HUES48 (cell line): Measurements from ENCODE around the gene MYG1.

ENCODE experiments used
- H3K27ac ChIP-seq: one replicate; pipeline ENCODE4 v1.7.0; 2013; ENCODE audit warnings: low read depth, low read length, inconsistent platforms
- H3K27me3 ChIP-seq: 2 replicates; pipeline ENCODE4 v1.6.1; 2013; ENCODE audit warnings: mild to moderate bottlenecking, low read length; ENCODE audit not compliant: control insufficient read depth, insufficient read depth
- H3K36me3 ChIP-seq: 2 replicates; pipeline ENCODE4 v1.6.1; 2013; ENCODE audit warnings: low read length; ENCODE audit not compliant: control insufficient read depth, insufficient read depth
- H3K4me1 ChIP-seq: 2 replicates; pipeline ENCODE4 v1.6.1; 2013; ENCODE audit warnings: mild to moderate bottlenecking, low read length; ENCODE audit not compliant: control insufficient read depth, insufficient read depth
- H3K4me3 ChIP-seq: 2 replicates; pipeline ENCODE4 v1.5.1; 2013; ENCODE audit warnings: mild to moderate bottlenecking, low read depth, low read length
- H3K9ac ChIP-seq: 2 replicates; pipeline ENCODE4 v1.6.1; 2013; ENCODE audit warnings: mild to moderate bottlenecking, low read depth, low read length, moderate library complexity
- H3K9me3 ChIP-seq: 2 replicates; pipeline ENCODE4 v1.6.1; 2013; ENCODE audit warnings: low read length; ENCODE audit not compliant: control insufficient read depth, insufficient read depth

MYG1 gene

DNA sequence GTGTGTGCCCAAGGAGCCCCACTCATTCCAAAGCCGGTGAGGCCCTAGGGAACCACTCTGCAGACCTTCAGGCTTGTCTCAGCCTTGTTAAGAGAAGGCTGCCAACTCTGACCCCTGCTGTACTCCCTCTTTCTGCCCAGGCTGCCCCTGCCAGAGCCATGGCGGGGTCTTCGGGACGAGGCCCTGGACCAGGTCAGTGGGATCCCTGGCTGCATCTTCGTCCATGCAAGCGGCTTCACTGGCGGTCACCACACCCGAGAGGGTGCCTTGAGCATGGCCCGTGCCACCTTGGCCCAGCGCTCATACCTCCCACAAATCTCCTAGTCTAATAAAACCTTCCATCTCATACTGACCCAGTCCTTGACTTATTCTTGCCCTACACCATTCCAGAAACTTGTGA, 7.3 kb downstream of the MYG1 start:
- Histone ChIP-seq H3K27me3 (no peaks in the 10 kb centered on the region), H3K9me3 (no peaks in the 10 kb centered on the region), H3K9ac (no peak overlapping the region), H3K4me1 (no peaks in the 10 kb centered on the region), H3K36me3 (peaks cover 71% of the 10 kb centered on the region), H3K27ac (no peak overlapping the region), H3K4me3 (no peak overlapping the region)

DNA sequence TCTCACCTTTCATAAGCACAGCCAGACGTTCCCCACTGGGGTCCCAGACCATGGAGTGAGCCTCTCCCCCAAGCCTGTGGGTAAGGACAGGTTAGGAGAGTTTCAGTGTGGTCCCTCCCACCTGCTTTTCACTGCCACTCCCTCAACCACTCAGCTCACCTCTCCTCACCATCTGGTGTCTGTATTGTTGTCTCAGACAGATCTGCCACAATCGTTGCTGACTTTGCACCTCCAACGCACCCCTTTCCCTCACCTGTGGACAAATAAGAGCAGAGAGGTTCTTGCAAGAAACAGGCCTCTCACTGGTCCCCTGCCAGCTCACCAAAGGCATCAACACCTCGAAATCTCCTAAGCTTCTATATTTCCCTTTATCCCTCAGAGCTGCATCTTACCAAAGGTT, 8.8 kb downstream of the MYG1 start:
- Histone ChIP-seq H3K9ac (no peak overlapping the region), H3K27me3 (no peaks in the 10 kb centered on the region), H3K4me1 (no peaks in the 10 kb centered on the region), H3K4me3 (no peak overlapping the region), H3K27ac (no peak overlapping the region), H3K9me3 (no peaks in the 10 kb centered on the region), H3K36me3 (peaks cover 56% of the 10 kb centered on the region)

DNA sequence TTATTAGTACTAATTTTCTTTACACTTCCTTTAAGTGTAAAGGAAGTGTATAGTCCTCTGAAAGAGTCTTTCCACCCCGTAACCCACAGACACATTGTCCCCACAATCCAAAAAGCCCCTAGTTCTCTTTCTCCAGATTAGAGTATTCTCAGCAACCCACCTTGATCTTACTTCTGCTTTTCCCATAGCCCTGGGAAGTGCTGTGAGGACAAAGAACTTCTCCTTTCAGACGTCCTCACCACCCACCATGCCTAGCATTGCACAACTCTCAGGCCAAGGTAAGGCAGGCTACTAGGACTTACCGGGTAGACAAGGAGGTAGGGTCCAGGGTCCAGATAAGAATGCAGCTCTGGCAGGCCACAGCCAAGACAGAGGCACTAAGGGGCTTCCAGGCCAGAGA, 14.5 kb downstream of the MYG1 start:
- Histone ChIP-seq H3K9ac (no peak overlapping the region), H3K27me3 (no peaks in the 10 kb centered on the region), H3K27ac (no peak overlapping the region), H3K36me3 (peaks cover 50% of the 10 kb centered on the region), H3K4me1 (no peaks in the 10 kb centered on the region), H3K4me3 (no peak overlapping the region), H3K9me3 (no peaks in the 10 kb centered on the region)

DNA sequence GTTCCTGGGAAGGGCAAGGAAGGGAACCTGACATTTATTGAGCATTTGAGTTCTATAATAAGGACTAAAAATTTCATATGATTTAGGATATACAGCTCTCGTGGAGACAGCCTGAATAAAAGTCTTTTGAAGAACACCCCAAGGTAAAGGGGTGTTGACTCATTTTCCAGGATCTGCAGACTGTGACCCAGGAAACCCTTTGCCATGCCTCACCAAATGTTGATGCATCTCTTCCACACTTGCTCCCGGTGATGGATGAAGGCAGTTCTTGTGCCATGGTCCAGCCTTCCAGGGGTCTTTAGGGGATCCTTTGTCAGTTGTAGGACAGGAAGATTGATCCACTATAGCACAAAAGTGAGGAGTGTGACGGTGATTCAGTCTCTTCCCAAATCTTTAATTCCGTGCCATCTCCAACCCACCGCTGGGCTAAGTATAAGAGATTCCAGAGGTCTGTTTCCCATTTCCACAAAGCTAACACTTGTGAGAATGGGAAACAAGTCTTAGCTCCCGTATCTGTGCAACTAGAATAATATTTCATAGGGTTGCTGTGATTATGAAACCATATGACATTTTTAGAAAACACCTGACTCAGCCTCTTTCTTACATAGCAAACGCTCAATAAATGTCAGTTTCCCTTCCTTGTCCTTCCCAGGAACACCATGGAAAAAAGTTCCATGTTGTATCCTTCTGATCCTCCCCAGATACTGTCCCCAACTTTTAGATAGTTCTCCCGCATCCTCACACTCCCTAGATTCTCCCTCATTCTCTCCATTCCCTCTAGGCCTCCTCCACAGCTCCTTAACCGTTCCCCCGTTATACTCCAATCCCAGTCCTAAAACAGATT, 21.1 kb downstream of the MYG1 start:
- H3K27me3 ChIP-seq, result peaks cover 12% of the 10 kb centered on the region
- H3K9ac ChIP-seq, result peak overlapping the region; percentile 89; the same call in 1 of the 2 replicates
- H3K4me3 ChIP-seq, result peak overlapping the region; percentile 87
- peaks cover 10% of the 10 kb centered on the region; the same call in 1 of the 2 replicates for H3K4me1 ChIP-seq
- H3K9me3 ChIP-seq, result no peaks in the 10 kb centered on the region
- no peak overlapping the region for H3K27ac ChIP-seq
- peaks cover 25% of the 10 kb centered on the region for H3K36me3 ChIP-seq

DNA sequence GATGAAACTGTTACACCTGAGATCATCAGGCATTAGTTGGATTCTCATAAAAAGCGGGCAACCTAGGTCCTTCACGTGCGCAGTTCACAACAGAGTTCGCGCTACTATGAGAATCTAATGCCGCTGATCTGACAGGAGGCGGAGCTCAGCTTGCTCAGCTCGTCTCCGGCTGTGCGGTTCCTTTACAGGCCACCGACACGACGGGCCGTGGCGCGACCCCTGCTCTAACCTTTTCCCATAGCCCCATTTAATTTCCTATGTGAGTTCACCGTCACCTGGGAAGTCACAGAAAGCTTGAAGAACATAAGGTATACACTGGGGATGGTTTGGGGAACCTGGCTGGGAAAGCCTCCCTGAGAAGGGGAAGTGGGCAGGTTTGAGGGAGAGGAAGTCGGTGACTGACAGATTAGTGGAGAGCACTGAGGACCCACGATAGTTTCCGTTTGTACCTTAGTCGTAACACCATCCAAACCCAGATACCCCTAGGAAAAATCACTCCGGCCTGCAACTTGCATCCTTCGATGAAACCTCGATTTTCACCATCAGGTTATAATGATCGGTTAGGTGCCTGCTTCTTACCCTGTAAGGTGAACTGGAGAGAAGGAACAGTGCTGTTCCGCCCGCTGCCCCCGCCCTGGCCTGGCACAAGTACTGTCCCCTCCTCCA, 24.8 kb downstream of the MYG1 start:
- Histone ChIP-seq H3K36me3 (peaks cover 2% of the 10 kb centered on the region; the same call in 1 of the 2 replicates), H3K9ac (no peak overlapping the region), H3K4me1 (peaks cover 15% of the 10 kb centered on the region; the same call in 1 of the 2 replicates), H3K27me3 (peaks cover 48% of the 10 kb centered on the region), H3K4me3 (peak overlapping the region; percentile 63), H3K9me3 (no peaks in the 10 kb centered on the region), H3K27ac (peak overlapping the region; percentile 85)

DNA sequence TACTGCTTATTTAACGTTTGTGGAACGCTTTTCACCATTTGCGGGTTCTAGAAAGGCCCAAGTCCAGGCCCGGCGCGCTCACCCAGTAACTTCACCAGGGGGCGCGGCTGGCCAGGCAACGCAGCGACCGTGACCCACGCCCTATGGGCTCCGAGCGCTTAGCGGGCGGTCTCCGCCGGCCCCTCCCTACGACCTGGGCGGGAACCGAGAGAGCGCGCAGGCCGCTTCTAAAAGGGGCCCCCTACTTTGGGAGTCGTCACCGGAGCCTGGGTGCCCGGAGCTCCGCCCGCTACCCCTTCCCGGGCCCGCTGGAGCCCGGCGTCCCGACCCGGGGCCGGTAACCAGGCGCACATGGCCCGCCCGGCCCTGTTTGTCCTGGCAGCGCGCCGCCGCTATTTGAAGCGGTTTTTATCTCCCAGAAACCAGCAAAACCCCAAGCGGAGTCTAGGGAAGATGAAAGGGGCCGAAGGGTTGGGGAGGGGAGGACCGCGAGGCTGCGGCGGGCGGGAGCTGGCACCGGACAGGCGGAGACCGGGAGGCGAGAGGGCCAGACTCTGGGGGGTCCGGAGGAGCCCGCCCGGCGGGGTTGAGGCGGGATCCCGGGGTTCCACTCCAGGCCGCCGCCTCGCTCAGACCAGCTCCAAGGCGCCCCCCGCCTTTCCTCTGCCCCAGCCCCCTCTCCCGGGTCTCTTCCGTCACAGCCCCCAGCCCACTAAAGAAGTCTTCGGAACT, 25.4 kb downstream of the MYG1 start:
- Histone ChIP-seq H3K4me3 (peak overlapping the region; percentile 63), H3K27ac (peak overlapping the region; percentile 85), H3K27me3 (peaks cover 49% of the 10 kb centered on the region), H3K4me1 (peaks cover 15% of the 10 kb centered on the region; the same call in 1 of the 2 replicates), H3K9me3 (no peaks in the 10 kb centered on the region), H3K36me3 (no peaks in the 10 kb centered on the region), H3K9ac (peak overlapping the region; percentile 42; the same call in 1 of the 2 replicates)

DNA sequence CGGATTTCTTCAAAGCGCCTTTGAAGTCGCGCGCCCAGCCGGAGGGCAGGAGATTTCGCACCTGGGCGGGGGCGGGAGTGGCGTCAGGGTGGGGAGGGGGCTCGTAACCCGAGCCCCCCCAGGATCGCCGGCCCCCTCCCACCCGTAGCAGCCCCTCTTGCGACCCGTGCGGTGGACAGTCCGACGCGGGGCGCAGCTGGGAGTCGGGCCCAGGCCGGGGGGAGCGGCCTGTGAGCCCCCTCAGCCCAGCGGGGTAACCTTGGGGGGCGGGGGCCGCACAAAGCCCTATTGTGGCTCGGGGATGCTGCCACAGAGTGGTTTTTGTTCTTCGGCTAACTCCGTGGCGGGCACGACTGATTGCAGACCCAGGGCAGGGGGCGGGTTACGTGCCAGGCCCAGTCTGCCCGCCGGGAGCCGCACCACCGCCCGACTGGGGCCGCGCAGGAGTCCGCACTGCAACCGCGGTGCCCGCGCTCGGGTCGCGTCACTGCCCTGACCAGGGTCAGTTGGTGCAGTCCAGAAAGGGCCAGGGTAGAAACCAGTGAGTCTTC, 26.1 kb downstream of the MYG1 start:
- H3K27ac ChIP-seq, result peak overlapping the region; percentile 85
- no peak overlapping the region for H3K9ac ChIP-seq
- no peaks in the 10 kb centered on the region for H3K36me3 ChIP-seq
- peak overlapping the region; percentile 63 for H3K4me3 ChIP-seq
- H3K27me3 ChIP-seq, result peaks cover 49% of the 10 kb centered on the region
- peaks cover 15% of the 10 kb centered on the region; the same call in 1 of the 2 replicates for H3K4me1 ChIP-seq
- no peaks in the 10 kb centered on the region for H3K9me3 ChIP-seq

DNA sequence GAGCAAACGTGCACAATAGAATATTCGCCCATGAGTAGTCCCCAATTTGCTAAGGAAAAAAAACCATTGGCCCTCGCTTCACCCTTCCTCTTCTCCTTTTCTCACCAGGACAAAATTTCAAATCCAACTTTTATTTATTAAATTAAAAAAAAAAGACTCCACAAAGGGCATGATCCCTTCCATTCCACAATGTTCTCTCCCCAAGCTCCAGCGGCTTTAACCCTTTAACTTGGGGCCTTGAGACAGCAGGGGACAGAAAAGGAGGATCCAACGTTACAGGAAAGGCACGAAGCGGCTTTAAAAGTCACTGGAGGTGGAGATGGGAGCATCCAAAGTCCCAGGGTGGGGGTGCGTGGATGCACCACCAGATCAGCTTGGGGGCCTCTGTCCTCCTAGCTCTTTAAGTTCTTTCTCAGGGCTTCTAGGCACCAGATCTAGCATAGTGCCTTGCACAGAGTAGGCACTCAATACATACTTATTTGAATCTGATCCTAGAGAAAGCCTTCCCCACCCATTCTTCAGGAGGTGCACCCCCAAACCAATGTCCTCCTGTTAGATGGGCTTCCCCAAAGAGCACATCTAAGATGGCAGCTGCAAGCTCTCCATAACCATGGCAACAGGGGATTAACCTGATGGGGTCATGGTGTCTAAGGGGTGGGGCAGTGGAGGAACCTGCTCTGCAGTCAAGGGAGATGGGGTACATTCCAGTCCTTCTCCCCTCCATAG, 27.1 kb downstream of the MYG1 start:
- no peak overlapping the region for H3K27ac ChIP-seq
- H3K4me3 ChIP-seq, result no peak overlapping the region; the same call in 1 of the 2 replicates
- H3K9me3 ChIP-seq, result no peaks in the 10 kb centered on the region
- H3K9ac ChIP-seq, result no peak overlapping the region
- no peaks in the 10 kb centered on the region for H3K36me3 ChIP-seq
- peaks cover 15% of the 10 kb centered on the region; the same call in 1 of the 2 replicates for H3K4me1 ChIP-seq
- peaks cover 49% of the 10 kb centered on the region for H3K27me3 ChIP-seq

DNA sequence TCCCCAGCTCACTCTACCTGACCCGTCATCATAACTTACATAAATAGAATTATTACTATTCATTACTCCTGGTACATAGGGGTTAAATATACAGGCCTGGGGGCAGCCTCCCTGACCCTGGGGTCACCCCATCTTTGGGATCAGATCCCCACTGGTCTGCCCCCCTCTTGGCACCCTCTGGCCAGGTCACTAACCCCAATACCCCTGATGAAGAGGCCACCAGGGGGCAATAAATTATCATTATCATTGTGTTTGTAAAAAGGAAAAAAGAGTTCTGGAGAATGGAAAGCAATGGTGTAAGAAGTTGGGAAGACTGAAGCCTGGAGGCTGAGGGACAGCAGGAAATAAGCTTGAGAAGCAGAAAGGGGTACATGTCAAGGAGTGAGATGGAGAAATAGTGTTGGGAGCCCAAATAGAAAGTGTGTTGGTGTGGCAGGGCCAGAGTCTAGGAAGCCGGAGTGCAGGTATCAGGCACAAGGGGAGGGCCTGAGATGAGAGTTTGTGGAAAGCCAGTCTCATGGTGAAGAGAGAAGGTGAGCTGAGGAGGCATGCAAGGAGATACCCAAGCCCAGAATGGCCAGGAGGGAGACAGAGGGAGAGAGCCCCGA, 28.0 kb downstream of the MYG1 start:
- Histone ChIP-seq H3K27ac (no peak overlapping the region), H3K4me1 (peaks cover 15% of the 10 kb centered on the region; the same call in 1 of the 2 replicates), H3K9me3 (no peaks in the 10 kb centered on the region), H3K4me3 (no peak overlapping the region), H3K36me3 (no peaks in the 10 kb centered on the region), H3K9ac (no peak overlapping the region), H3K27me3 (peaks cover 49% of the 10 kb centered on the region)

DNA sequence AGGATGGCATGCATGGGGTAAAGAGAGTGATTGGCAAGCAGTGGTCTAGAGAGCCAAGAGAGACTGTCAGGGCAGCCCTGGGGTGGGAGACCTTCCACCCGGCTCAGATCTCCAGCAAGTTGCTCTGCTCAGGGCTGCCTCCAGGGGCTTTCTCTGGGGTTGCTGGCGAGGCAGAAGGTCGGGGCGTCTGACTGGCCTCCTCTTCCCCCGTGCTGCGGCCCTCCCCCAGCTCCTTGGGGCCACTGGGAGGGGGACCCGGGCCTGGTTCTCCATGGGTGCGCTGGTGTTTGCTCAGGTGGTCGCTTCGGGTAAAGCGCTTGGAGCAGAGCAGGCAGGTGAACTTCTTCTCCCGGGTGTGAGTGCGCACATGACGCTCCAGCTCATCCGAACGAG, 28.5 kb downstream of the MYG1 start:
- Histone ChIP-seq H3K36me3 (no peaks in the 10 kb centered on the region), H3K4me1 (peaks cover 15% of the 10 kb centered on the region; the same call in 1 of the 2 replicates), H3K9ac (no peak overlapping the region), H3K27me3 (peaks cover 49% of the 10 kb centered on the region), H3K9me3 (no peaks in the 10 kb centered on the region), H3K4me3 (no peak overlapping the region), H3K27ac (no peak overlapping the region)
